Lung (tissue), 12 donors: Measurements from ENCODE around the gene PIGN. TPM values are rescaled to one million over a fixed set of nuclear protein-coding genes. Genes with fewer than 3 reads are reported as not detected.

Experiments used
- ATAC-seq: fragments of 200-7000 bp; cut with Tn5 transposase; one replicate; pipeline ENCODE4 v1.9.1; 2020; ENCODE audit warnings: moderate number of reproducible peaks; ENCODE audit not compliant: insufficient read depth, low FRiP score
- DNase-seq, 3 donors: peaks; one replicate each; pipeline ENCODE4 v3.0.0-alpha.2; 2013 to 2017
- H3K27ac ChIP-seq, 2 donors: one replicate each; pipeline ENCODE4 v1.5.1; 2013; ENCODE audit warnings: mild to moderate bottlenecking in 2 of 2, moderate library complexity in 2 of 2, control low read depth in 1 of 2, inconsistent platforms in 1 of 2, low read depth in 1 of 2, low read length in 1 of 2
- H3K27me3 ChIP-seq, 3 donors: one replicate each; pipeline ENCODE4 v1.5.1; 2013; ENCODE audit warnings: low read length in 2 of 3; ENCODE audit not compliant: control insufficient read depth in 3 of 3, insufficient read depth in 3 of 3
- H3K36me3 ChIP-seq, 4 donors: one replicate each; pipeline ENCODE4 v1.5.1; 2013; ENCODE audit warnings: low read length in 4 of 4, mild to moderate bottlenecking in 1 of 4, moderate library complexity in 1 of 4; ENCODE audit not compliant: control insufficient read depth in 4 of 4, insufficient read depth in 4 of 4
- H3K4me1 ChIP-seq, 5 donors: one replicate each; pipeline ENCODE4 v1.5.1; 2013; ENCODE audit warnings: low read length in 5 of 5, mild to moderate bottlenecking in 2 of 5, moderate library complexity in 1 of 5; ENCODE audit not compliant: control insufficient read depth in 5 of 5, insufficient read depth in 5 of 5
- H3K4me3 ChIP-seq: one replicate; pipeline ENCODE4 v1.5.1; 2013; ENCODE audit warnings: mild to moderate bottlenecking, control low read depth, moderate library complexity
- H3K9ac ChIP-seq, 2 donors: one replicate each; pipeline ENCODE4 v1.5.1; 2013; ENCODE audit warnings: low read length in 2 of 2, control low read depth in 1 of 2; ENCODE audit not compliant: insufficient read depth in 1 of 2
- H3K9me3 ChIP-seq, 4 donors: one replicate each; pipeline ENCODE4 v1.5.1; 2013; ENCODE audit warnings: low read length in 3 of 4, mild to moderate bottlenecking in 1 of 4, moderate library complexity in 1 of 4; ENCODE audit not compliant: control insufficient read depth in 4 of 4, insufficient read depth in 3 of 4
- WGBS, 2 donors: extraction: QIAGEN DNeasy Blood & Tissue Kit; methylation state at CpG; one replicate each; pipeline ENCODE4 v1.1.7; 2013; 5-methylcytosine and 5-hydroxymethylcytosine counted together
- polyA plus RNA-seq, 2 donors: library from polyadenylated mRNA; stranded (reverse); fragments of 200-250 nt; gene quantifications; one replicate each; pipeline ENCODE4 v1.2.1, GENCODE V29; 2013
- total RNA-seq, 2 donors: library from RNA; depleted of rRNA in 1 of 2; stranded (reverse); fragments of >200 nt in 1 of 2; gene quantifications; one replicate each; pipeline ENCODE4 v1.2.1, GENCODE V29; 2014 to 2021
- TF ChIP-seq, protein P1 (sequence below): IDR thresholded peaks from 2 replicates; pipeline ENCODE4 v1.5.1; 2012; ENCODE audit warnings: mild to moderate bottlenecking; ENCODE audit errors: control extremely low read depth, extremely low read depth
- donor health status: control.
- donor health status: control.
- donor health status: Bipolar disorder and iron deficiency.
- donor health status: healthy.
- donor health status: DM: yes; HTN: yes; CAD: no.

PIGN gene
- total and polyA plus RNA-seq, 4 donors: 5.7 to 62.5 (median 16.3) TPM

DNA sequence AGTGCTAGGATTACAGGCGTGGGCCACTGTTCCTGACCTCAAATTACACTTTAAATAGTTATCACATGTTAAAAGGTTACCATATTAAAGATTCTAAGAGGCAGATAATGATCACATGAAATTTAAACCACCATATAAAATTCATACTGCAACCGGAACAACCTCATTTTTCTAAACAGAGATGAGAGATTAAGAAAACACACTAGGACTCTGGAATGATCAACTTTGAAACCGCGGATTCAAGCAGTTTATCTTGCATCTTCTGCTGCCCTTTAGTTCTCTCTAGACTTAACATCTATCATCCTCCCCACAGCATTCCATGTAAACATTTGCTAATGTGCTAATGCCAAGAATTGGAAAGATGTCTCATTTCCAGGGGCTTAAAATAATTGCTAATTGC, 115.8 kb downstream of the PIGN start:
- H3K36me3 ChIP-seq: peaks cover 0 to 3% (median under 1%) of the 10 kb centered on the region in 4 donors
- H3K9me3 ChIP-seq: no peaks in the 10 kb centered on the region
- H3K9ac ChIP-seq: no peak overlapping the region
- TF ChIP-seq, protein P1, sequence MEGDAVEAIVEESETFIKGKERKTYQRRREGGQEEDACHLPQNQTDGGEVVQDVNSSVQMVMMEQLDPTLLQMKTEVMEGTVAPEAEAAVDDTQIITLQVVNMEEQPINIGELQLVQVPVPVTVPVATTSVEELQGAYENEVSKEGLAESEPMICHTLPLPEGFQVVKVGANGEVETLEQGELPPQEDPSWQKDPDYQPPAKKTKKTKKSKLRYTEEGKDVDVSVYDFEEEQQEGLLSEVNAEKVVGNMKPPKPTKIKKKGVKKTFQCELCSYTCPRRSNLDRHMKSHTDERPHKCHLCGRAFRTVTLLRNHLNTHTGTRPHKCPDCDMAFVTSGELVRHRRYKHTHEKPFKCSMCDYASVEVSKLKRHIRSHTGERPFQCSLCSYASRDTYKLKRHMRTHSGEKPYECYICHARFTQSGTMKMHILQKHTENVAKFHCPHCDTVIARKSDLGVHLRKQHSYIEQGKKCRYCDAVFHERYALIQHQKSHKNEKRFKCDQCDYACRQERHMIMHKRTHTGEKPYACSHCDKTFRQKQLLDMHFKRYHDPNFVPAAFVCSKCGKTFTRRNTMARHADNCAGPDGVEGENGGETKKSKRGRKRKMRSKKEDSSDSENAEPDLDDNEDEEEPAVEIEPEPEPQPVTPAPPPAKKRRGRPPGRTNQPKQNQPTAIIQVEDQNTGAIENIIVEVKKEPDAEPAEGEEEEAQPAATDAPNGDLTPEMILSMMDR: no peak
- WGBS, 2 donors: 80 to 88% methylated on average over 4 of the region's 4 CpGs
- no peak overlapping the region for H3K27ac ChIP-seq
- no peak overlapping the region for H3K4me3 ChIP-seq
- DNase-seq (no peak), ATAC-seq (no peak)
- H3K27me3 ChIP-seq: no peaks in the 10 kb centered on the region
- H3K4me1 ChIP-seq: peaks cover 0 to 8% (median 0%) of the 10 kb centered on the region in 5 donors

DNA sequence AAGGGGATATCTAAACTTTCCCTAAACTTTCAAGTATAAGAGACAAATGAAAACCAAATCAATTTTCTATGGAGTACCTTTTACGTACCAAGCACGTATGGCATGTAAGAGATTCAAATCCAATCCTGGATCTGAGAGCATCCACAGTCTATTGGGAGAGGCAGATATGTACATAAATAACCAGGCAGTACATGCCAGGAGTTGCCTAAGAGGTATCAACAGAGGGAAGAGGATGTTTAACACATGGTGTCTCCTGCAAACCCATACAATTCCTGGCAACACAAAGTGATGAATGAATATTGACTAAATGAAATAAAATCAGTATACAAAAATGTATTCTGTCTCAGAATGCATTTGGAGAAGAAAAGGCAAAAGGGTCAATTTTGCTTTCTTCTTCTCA, 116.6 kb downstream of the PIGN start:
- Histone ChIP-seq H3K27ac (no peak overlapping the region), H3K9ac (no peak overlapping the region), H3K27me3 (no peaks in the 10 kb centered on the region), H3K4me3 (no peak overlapping the region), H3K4me1 (peaks cover 0 to 8% (median 0%) of the 10 kb centered on the region in 5 donors), H3K9me3 (no peaks in the 10 kb centered on the region), H3K36me3 (peaks cover 0 to 3% (median under 1%) of the 10 kb centered on the region in 4 donors)
- TF ChIP-seq, protein P1: no peak
- ATAC-seq (no peak), DNase-seq (no peak)
- WGBS, 2 donors: 89% methylated on average over 2 of the region's 2 CpGs

DNA sequence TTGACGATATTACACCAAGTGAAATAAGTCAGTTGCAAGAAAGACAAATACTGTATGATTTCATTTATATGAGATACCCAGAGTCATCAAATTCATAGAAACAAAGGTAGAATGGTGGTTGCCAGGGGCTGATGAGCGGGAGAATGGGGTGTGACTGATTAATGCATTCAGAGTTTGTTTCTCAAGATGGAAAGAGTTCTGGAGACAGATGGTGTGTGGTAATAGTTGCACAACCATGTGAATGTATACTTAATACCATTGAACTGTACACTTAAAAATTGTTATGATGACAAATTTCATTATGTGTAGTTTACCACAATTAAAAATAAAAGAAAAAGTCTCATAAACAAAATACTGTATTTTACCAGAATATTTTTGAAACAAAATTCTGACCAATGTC, 117.3 kb downstream of the PIGN start:
- TF ChIP-seq, protein P1: no peak
- 82 to 93% methylated on average over 2 of the region's 2 CpGs for WGBS, 2 donors
- ATAC-seq: no peak
- H3K27me3 ChIP-seq: no peaks in the 10 kb centered on the region
- no peak overlapping the region for H3K27ac ChIP-seq
- H3K9me3 ChIP-seq: no peaks in the 10 kb centered on the region
- H3K4me1 ChIP-seq: peaks cover 0 to 8% (median 0%) of the 10 kb centered on the region in 5 donors
- peak in 2 of 3 donors; percentile 24 to 64 for DNase-seq
- H3K36me3 ChIP-seq: peaks cover 0 to 3% (median under 1%) of the 10 kb centered on the region in 4 donors
- no peak overlapping the region for H3K9ac ChIP-seq
- H3K4me3 ChIP-seq: no peak overlapping the region
